ENCODE data around the gene MPPED1. TPM values are rescaled to one million over a fixed set of nuclear protein-coding genes. Genes with fewer than 3 reads are reported as not detected.

The MPPED1 gene
- total RNA-seq, 1 experiment from 2014 or later, result not detected

DNA sequence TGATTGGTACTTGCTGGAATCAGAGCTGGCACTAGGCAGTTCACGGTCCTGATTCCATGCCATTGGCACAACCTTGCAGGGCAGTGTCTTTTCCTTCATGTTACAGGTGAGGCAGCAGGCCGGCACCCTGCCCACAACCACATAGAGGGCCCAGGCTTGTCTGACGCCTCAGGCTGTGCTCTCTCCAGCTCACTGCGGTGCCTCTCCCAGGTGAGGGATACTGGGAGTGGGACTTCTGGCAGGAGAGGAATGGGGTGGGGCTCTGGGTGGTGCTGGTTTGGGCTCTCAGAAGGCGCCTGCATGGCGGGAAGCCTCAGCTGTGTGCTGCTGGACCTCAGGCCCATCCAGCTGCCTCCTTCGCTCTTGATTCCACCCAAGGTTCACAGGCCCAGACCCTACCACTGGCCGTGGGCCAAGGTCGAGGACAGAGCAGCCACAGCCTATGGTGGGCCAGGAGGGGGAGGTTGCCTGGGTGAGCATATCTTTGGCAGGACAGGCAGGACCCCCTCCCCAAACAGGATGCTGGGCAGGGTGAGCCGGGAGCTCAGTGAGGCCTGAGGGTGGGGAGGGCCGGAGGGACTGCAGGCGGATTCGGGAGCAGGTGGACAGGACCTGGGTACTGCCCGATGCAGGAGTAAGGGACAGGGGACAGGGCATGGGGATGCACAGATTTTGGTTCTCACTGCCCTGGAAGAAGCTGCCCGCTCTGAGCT, 7.0 kb upstream of the MPPED1 start:
- no peak for DNase-seq (ENCODE audit: low read depth)
- in situ Hi-C loops (cut with HindIII; ENCODE audit: low pct_unique_long_range_greater_than_20kb, low sequenced_read_pairs), result no loop called here

DNA sequence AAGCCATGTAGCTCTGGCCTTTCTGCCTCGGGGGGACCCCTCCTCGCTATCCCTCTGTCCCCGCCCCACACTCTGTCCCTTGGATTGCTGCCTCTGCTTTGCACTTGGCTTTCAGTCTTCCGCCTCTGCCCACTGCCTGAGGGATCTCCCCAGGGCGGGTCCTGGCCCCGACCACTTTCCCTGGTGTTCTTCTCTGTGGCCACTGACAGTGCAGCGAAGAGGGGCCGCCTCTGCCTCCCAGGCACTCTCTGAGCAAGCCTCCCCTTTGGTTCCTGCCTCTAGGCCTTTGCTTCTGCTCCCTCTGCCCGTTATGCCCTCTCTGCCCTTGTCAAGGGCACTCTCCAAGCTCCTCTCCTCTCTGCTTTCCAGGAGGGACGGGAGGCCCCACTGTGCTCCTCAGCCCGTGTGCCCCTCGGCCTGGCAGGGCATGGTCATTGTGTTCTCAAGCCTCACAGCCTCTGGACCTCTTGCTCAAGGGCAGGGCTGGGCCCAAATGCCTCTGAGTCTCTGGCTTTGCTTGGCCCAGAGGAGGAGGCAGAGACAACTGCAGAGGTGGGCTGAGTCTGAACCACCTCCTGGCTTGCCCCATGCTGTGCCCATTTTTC, 5.5 kb upstream of the MPPED1 start:
- DNase-seq (ENCODE audit: low read depth), result no peak
- in situ Hi-C loops (cut with HindIII; ENCODE audit: low pct_unique_long_range_greater_than_20kb, low sequenced_read_pairs), result no loop called here

DNA sequence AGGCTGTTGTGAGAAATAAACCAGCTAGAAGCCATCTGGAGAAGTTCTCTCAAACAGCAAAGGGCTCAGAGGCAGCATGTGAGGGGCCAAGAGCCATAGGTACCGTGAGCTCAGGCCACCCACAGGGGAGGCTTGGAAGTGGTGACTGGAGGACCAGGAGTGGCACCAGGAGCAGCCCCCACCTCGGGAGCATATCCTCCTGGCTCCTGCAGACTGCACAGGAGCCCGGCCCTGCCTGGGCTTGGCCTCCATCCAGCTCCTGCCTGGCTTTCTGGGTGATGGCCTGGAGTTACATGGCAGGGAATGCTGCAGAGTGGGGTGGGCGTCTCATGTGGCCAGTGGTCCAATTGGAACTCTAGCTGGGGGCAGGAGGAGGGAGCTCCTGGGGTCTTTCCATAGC, 4.2 kb upstream of the MPPED1 start:
- in situ Hi-C loops (cut with HindIII; ENCODE audit: low pct_unique_long_range_greater_than_20kb, low sequenced_read_pairs), result no loop called here
- DNase-seq (ENCODE audit: low read depth), result no peak

DNA sequence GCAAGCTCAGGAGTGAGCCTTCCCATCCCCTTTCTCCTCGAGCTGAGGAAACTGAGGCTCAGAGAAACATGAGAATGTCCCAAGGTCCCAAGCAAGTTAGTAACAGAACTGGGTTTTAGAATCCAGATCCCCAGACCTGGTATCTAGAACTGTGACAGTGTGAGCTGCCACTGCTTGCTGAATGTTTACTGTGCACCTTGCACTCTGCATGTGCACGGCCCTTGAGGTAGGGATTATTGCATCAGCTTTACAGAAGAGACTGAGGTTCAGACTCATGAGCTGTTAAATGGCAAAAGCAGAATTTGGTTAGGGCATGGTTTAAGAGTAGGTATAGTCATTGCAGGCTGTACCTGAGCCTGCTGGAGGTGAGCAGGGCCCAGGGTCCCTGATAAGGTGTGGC, 3.8 kb upstream of the MPPED1 start:
- no peak for DNase-seq (ENCODE audit: low read depth)
- in situ Hi-C loops (cut with HindIII; ENCODE audit: low pct_unique_long_range_greater_than_20kb, low sequenced_read_pairs), result no loop called here

DNA sequence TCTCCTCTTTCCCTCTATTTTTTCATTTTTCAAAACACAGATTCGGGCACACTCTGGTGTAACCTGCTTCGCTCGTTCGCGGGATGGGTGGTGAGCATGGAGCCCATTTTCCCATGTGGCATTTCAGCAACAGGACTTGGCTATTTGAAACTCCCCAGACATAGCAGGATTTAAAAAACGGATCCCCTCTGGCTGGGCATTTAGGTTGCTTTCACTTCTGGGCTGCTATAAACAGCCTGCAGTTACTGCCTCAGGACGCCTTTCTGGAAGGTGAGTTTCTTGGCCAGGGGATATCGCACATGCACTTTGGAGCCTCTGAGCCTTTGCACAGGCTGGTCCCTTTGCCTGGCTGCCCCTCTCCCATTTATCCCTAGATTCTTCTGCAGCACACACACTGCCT, 2.8 kb upstream of the MPPED1 start:
- in situ Hi-C loops (cut with HindIII; ENCODE audit: low pct_unique_long_range_greater_than_20kb, low sequenced_read_pairs), result no loop called here
- DNase-seq (ENCODE audit: low read depth), result no peak

DNA sequence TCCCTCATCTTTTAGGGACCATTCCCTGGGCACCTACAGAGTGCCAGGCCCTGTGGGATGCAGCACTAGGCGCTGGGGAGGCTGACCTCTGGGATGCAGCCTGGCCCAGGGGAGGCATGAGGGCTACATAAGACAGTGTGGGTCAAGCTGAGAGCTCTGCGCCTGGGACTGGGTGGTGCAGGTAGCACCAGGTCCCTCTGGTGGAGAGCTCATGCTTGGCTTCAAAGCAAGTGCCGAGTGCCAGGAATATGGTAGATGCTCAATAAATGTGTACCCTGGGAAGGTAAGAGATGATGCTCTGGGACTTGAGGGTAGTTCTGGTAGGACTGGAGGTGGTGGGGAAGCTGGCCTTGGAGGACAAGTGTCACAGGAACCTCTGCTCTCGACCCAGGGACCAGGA, 2.0 kb upstream of the MPPED1 start:
- in situ Hi-C loops (cut with HindIII; ENCODE audit: low pct_unique_long_range_greater_than_20kb, low sequenced_read_pairs), result no loop called here
- DNase-seq (ENCODE audit: low read depth), result no peak

DNA sequence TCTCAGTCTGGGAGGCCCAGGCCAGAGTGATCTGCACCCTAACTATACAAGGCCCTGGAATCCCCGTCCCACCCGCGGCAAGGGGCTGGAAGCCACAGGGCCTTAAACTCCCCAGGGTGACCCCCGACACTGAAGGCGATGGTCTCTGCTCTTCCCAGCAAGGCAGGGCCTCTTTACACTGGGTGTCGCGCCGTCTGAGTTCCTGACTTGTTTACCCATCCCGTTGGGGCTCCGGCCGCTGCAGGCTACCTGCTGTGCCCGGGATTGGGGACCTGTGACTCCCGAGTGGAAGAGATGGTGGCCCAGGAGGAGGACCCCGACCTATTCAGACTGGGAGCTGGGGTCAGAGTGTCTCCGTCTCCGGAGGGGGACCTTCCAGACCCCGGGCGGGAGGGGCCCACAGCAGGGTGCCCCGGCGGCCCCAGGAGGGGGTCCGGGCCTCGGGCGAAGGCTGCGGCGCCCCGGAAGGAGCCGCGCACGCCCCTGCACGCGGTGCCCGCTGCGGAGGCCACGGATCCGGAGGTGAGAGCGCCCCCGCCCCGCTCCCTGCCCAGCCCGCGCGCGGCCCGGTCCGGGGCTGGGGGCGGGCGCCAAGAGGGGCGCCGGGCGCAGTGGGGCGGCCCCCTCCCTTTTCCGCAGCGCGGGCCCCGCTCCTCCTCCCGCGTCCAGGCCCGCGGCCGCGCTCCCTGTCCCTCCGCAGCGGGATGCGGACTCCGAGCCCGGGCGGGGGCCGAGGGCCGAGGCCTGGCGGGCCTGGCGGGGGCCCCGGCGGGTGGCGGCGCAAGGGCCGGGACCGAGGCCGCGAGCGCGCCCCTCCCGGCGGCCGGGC, 560 bp upstream of the MPPED1 start:
- in situ Hi-C loops (cut with HindIII; ENCODE audit: low pct_unique_long_range_greater_than_20kb, low sequenced_read_pairs), result no loop called here
- no peak for DNase-seq (ENCODE audit: low read depth)

DNA sequence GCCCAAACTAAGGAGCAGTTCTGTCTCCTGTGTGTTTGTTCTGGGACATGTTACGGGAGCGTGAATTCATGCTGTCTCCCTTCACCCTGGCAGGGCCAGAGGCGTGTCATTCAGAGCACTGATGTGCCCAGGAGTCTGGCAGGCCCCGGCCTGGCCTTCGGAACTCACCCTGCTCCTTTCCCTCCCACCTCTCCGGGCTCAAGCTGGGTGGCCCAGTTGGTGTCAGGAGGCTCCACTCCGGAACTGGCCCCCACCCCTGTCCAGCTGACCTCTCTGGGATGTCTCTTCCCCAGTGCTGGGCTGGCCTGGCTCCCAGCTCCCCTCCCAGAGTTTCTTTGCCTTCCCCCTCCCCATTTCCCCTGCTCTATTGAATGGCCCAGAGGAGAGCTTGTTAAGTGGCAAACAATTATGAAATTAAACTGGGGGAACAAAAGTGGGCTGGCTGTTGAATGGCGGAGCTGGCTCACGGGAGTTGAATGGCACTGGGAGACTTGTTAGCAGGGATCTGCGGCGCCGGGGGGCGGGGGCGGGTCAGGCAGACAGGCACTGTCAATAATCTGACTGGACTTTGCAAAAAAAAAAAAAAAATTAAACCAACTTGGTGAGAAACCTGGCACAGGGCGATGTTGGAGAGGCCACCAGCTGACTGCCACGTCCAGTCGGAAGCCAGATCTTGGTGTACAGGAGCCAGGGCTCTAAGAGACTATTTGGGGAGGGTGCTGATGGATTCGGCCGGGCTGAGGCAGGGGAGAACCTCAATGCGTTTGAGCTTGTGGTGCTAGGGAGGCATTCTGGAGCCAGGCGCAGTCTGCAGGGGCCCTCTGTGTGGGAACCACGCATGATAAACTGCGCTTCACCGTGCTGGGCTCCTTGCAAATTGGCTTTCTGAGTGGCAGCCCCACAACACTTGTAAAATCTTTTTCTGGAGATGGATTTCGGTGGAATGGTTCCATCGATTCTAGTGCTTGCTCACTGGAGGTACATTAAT, 1.3 kb downstream of the MPPED1 start:
- in situ Hi-C loops (cut with HindIII; ENCODE audit: low pct_unique_long_range_greater_than_20kb, low sequenced_read_pairs), result no loop called here
- no peak for DNase-seq (ENCODE audit: low read depth)

DNA sequence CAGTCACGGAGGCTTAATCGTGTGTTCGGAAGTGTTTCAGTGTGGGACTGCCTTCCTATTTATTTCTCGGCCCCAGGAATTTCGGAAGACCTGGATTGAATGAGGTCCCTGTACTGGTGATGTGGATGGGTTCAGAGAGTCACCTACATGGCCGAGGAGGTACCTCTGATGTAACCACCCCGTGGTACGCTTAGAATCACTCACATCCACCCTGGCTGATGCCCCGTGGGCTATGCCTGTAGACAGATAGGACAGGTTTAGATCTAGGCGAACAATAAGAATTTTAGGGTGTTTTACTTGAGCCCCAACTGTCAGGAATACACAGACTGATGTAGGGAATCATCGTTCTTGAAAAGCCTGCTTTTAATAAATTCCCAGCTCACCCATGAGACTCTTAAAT, 2.0 kb downstream of the MPPED1 start:
- in situ Hi-C loops (cut with HindIII; ENCODE audit: low pct_unique_long_range_greater_than_20kb, low sequenced_read_pairs), result no loop called here
- no peak for DNase-seq (ENCODE audit: low read depth)

DNA sequence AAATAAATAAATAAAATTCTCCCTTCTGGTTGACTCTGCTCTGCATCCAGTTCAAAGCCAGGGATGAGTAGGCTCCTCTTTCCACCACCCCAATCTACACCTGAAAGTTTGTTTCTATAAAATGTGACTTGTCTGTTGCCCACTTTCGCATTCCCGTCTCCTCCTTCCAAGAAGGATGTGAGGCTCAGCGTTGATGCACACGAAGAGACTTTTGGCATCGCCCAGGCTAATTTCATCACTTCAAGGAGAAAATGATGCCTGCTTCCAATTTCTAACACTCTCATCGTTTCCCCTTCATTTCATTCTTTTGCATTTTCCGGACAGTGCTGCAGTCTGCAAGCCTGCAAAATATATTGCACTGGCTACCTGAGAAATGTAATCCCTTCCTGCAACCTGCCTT, 3.9 kb downstream of the MPPED1 start:
- no peak for DNase-seq (ENCODE audit: low read depth)
- in situ Hi-C loops (cut with HindIII; ENCODE audit: low pct_unique_long_range_greater_than_20kb, low sequenced_read_pairs), result no loop called here

DNA sequence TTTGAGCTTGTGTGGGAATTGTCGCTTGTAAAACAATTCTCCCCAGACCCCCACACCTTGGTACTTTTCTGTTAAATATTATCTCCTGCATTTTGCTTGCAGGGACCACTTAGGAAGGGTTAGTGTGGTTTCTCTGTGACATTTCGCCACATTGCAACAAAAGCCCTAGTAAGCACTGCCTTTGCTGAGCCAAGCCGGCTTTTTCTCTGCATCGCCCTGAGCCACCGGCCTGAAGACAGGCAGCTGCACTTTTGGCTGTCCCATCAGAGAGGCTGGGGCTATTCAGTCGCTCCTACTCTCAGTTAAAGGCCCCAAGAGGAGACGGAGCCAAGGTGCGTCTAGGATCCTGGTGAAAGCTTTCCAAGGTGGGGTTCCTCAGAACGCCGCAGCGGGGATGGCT, 5.7 kb downstream of the MPPED1 start:
- in situ Hi-C loops (cut with HindIII; ENCODE audit: low pct_unique_long_range_greater_than_20kb, low sequenced_read_pairs), result no loop called here
- no peak for DNase-seq (ENCODE audit: low read depth)

DNA sequence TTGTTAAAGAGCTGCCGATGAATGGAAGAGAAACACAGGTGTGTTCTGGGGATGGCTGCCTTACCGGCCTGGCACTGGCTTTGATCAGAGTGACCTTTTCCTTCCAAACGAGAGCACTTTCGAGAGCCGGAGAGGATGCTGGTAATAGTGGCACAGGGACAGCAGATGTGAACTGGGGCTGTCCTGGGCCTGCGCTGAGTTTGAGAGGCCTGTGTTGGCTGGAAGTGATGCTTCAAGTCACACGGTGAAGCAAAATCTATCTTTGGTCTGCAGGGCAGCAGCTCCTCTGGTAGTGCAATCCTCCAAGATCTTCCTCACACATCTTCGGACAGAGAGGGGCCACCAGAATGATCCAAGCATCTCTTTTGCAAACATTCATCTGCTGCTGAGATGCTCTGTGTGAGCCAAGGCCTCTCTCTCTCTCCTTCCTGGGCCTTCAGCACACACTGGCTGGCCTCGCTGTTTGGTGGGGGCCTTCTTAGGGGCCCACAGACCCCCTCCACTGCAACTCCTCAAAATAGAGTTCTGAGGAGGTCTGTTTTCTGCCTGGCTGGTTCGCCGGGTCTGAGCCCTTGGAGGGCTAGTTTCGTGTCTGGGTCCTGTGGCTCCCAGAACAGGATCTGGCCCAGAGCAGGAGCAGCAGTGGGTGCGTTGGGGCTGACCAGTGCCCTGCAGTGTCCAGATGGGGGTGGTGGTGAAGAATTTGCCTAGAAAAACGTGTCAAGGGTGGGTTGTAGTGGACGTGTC, 6.4 kb downstream of the MPPED1 start:
- DNase-seq (ENCODE audit: low read depth), result no peak
- in situ Hi-C loops (cut with HindIII; ENCODE audit: low pct_unique_long_range_greater_than_20kb, low sequenced_read_pairs), result no loop called here

DNA sequence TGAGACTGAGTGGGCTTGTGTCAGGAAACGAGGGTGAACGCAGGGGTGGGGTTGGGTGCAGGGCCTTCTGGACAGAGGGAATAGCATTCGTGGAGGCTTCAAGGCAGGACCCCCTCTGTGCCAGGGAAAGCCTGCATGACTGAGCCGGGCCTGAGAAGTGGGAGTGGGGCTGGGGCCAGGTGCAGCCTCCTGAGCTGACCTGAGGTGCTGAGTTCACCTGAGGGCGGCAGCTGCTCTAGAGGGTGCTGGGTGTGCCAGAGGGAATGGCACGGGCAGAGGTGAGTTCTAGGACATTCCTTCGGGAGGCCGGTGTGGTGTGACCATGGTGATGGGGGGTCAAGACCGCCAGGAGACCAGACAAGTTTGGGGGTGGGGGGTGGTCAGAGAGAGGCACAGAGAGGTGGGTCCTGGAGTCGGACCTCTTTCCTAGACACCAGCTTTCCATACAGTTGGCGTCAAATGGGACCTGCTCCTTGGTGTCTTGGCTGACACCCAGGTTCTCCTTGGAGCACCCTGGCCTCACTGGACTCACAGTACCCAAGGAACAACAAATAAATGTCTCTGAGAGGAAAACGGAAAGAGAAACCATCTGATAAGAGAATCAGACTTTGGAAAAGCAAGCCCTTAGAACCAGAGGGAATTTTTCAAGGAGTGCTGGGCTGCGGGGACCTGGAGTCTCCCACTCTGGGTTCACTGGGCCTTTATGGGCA, 7.7 kb downstream of the MPPED1 start:
- in situ Hi-C loops (cut with HindIII; ENCODE audit: low pct_unique_long_range_greater_than_20kb, low sequenced_read_pairs), result no loop called here
- DNase-seq (ENCODE audit: low read depth), result no peak

DNA sequence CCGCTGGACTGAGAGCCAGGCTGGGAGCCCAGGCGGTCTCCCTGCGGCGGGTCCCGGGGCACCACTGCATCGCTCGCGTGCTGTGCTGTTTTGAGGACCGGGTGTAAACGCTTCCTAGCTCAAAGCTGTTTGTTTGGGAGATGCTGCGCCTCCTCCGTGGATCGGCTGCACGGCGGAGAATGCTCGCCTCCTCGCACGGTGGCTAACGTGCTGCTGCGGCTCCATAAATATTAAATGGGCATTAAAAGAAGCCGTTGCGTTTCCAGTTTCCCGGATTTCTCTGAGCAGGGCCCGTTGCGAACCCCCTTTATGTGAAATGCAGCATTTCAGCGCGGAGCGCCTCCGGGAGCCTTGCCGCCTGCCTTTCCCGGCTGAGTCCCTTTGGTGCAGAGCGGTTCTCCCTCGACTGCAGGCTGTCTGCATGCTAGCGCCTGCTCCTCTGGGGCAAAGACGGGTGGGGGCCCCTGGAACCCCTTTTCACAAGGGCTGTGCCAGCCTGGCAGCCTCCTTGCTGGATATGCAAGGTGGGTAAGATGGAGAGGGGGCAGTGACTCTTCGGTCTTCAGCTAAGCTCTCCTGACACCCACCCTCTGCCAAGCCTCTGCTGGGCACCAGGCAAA, 9.3 kb downstream of the MPPED1 start:
- in situ Hi-C loops (cut with HindIII; ENCODE audit: low pct_unique_long_range_greater_than_20kb, low sequenced_read_pairs), result no loop called here
- no peak for DNase-seq (ENCODE audit: low read depth)

DNA sequence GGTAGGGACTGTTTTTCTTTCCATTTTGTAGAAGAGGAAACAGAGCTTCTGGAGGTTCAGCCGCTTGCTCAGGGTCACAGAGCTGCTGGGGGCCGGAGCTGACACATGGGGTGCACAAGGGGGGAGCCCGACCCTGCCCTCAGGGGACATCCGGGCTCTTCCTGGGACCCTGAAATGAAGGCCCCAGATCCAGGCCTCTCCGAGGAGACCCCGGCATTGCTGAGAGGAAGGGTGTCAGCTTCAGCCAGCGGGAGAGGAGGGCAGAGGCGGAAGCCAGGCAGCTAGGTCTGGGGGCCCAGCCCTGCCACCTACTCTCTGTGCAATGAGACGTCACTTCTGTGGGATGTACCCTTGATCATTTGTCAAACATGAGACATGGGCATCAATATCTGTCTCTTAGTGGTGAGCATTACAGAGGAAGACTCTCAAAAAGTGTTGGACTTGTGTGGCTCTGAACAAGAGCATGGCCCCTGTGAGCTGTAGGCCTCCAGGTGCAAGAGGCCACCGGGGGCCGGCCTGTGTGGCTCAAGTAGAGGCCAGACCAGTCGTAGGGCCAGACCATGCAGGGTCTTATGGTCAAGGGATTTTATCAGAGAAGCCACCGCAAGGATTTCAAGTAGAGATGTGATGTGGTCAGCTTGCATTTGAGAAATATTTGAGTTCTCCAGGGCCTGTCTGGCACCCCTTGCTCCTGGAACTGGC, 10.3 kb downstream of the MPPED1 start:
- DNase-seq (ENCODE audit: low read depth), result no peak
- in situ Hi-C loops (cut with HindIII; ENCODE audit: low pct_unique_long_range_greater_than_20kb, low sequenced_read_pairs), result no loop called here

DNA sequence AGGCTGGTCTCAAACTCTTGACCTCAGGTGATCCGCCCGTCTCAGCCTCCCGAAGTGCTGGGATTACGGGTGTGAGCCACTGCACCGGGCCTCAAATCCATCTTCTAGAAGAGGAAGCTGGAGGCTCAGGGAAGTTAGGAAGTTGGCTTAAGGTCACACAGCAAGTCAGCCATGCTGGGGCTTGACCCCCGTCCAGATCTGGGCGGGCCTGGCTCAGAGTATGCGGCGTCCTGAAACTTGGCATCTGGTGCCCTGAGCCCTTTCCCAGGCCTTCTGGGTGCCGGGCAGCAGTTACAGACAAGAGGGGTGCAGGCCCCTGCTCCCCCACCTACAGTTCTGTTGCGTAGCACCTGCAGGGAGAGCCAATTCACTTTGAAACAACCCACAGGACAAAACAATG, 11.2 kb downstream of the MPPED1 start:
- in situ Hi-C loops (cut with HindIII; ENCODE audit: low pct_unique_long_range_greater_than_20kb, low sequenced_read_pairs), result no loop called here
- no peak for DNase-seq (ENCODE audit: low read depth)

All from Caki2 (cell line).